Kidney (tissue), 14 donors: Measurements from ENCODE around the gene IFNGR1. TPM values are rescaled to one million over a fixed set of nuclear protein-coding genes. Genes with fewer than 3 reads are reported as not detected.

Experiments used
- DNase-seq, 5 donors: peaks; one replicate each; pipeline ENCODE4 v3.0.0-alpha.2; 2013 to 2020
- FAIRE-seq: peaks from 2 replicates; lab custom pipeline; 2012; peaks lifted over from hg19 to GRCh38; lab: Jason Lieb, UNC
- H3K27ac ChIP-seq, 2 donors: one replicate each; pipeline ENCODE4 v1.7.0; 2013; ENCODE audit warnings: low read depth in 2 of 2, low read length in 2 of 2, inconsistent platforms in 1 of 2
- H3K27me3 ChIP-seq: one replicate; pipeline ENCODE4 v1.7.1; 2013; ENCODE audit warnings: low read length, inconsistent platforms; ENCODE audit not compliant: control insufficient read depth, insufficient read depth
- H3K36me3 ChIP-seq, 3 donors: one replicate each; pipeline versions ENCODE4 v1.7.0 to v1.7.1; 2013; ENCODE audit warnings: low read length in 3 of 3, control low read depth in 1 of 3, inconsistent platforms in 1 of 3; ENCODE audit not compliant: insufficient read depth in 3 of 3, control insufficient read depth in 2 of 3
- H3K4me1 ChIP-seq, 3 donors: one replicate each; pipeline versions ENCODE4 v1.7.0 to v1.7.1; 2013; ENCODE audit warnings: low read length in 3 of 3, inconsistent platforms in 1 of 3, low read depth in 1 of 3; ENCODE audit not compliant: control insufficient read depth in 2 of 3, insufficient read depth in 2 of 3
- H3K4me3 ChIP-seq, 3 donors: one replicate each; pipeline versions ENCODE4 v1.7.0 to v1.8.1; 2013; ENCODE audit warnings: low read length in 3 of 3, control low read depth in 1 of 3, inconsistent platforms in 1 of 3
- H3K9ac ChIP-seq, 3 donors: one replicate each; pipeline versions ENCODE4 v1.7.0 to v1.7.1; 2013; ENCODE audit warnings: low read length in 3 of 3, control low read depth in 1 of 3, inconsistent platforms in 1 of 3
- H3K9me3 ChIP-seq, 3 donors: one replicate each; pipeline versions ENCODE4 v1.7.0 to v1.7.1; 2013; ENCODE audit warnings: low read length in 3 of 3, control low read depth in 1 of 3, inconsistent platforms in 1 of 3; ENCODE audit not compliant: control insufficient read depth in 2 of 3, insufficient read depth in 1 of 3
- intact Hi-C: fragments of 100-400 bp; cut with DNase I; formaldehyde crosslinking; loops from one replicate; pipeline ENCODE4 v1.11.1; 2022
- polyA plus RNA-seq: library from polyadenylated mRNA; stranded (reverse); fragments of 350-450 nt; fragmentation: Illumina TruSeq; extraction: RNeasy Lipid Tissue Mini Kit (QIAGEN cat#74804); gene quantifications from one replicate; pipeline ENCODE4 v1.2.3, GENCODE V29; 2014; ENCODE audit warnings: low read depth, low replicate concordance; ENCODE audit not compliant: insufficient read depth
- total RNA-seq: library from RNA; stranded (reverse); fragmentation: NEBNext Ultra II Directional; extraction: Animal tissue kit (Norgen Biotek cat#: 25700); gene quantifications from one replicate; pipeline ENCODE4 v1.2.1, GENCODE V29; 2021
- TF ChIP-seq, protein P1 (sequence below): IDR thresholded peaks from 3 replicates; pipeline ENCODE4 v1.5.1; 2012; ENCODE audit warnings: mild to moderate bottlenecking, moderate library complexity, borderline replicate concordance; ENCODE audit not compliant: insufficient read depth; ENCODE audit errors: extremely low read depth
- donor health status: control.
- donor health status: control.
- donor health status: control.
- donor health status: control.
- donor health status: control.
- donor health status: DM: yes; HTN: yes; CAD: no.
- donor health status: Normal renal cell carcinoma (clear cell type).

The IFNGR1 gene
- total and polyA plus RNA-seq, 2 donors from 2014 or later, result 42.8 to 94.3 TPM

DNA sequence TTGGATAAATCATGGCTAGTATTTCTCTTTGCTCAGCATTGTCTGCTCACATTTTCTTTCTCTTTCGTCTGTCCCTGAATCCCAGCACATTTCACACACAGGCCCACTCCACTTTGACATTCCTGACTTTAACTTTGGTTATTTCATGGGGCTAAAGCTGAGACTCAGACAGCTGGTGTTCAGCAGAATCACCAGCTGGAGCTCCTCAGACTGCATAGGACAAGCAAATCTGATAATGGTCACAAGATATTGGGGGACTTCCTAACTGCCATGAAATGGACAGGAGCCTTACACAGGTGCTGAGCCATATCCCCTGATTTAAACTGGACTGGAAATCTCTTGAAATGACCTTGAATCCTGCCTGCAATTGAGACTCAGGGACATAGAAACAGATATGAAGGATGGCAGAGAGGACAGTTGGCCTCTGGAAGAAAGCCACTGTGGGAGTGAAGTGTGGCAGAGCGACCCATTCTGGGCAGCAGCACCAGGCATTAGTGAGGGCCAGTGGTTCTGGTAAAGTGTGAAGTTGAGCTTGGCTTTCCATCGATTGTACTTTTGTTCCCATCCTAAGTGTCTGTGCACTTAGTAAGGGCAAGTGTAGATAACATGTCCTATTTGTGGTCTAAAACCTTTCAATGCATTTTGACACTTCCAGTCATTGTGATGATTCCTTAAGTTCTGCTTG, 10.0 kb upstream of the IFNGR1 start:
- H3K36me3 ChIP-seq, result no peaks in the 10 kb centered on the region
- TF ChIP-seq, protein P1, sequence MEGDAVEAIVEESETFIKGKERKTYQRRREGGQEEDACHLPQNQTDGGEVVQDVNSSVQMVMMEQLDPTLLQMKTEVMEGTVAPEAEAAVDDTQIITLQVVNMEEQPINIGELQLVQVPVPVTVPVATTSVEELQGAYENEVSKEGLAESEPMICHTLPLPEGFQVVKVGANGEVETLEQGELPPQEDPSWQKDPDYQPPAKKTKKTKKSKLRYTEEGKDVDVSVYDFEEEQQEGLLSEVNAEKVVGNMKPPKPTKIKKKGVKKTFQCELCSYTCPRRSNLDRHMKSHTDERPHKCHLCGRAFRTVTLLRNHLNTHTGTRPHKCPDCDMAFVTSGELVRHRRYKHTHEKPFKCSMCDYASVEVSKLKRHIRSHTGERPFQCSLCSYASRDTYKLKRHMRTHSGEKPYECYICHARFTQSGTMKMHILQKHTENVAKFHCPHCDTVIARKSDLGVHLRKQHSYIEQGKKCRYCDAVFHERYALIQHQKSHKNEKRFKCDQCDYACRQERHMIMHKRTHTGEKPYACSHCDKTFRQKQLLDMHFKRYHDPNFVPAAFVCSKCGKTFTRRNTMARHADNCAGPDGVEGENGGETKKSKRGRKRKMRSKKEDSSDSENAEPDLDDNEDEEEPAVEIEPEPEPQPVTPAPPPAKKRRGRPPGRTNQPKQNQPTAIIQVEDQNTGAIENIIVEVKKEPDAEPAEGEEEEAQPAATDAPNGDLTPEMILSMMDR, result no peak
- H3K27me3 ChIP-seq, result no peaks in the 10 kb centered on the region
- H3K9me3 ChIP-seq, result no peaks in the 10 kb centered on the region
- H3K9ac ChIP-seq, result no peak overlapping the region
- no peak for DNase-seq
- H3K27ac ChIP-seq, result no peak overlapping the region
- intact Hi-C loops, result no loop called here
- no peak overlapping the region for H3K4me3 ChIP-seq
- peaks cover 0 to 6% (median 0%) of the 10 kb centered on the region in 3 donors for H3K4me1 ChIP-seq
- no peak for FAIRE-seq

DNA sequence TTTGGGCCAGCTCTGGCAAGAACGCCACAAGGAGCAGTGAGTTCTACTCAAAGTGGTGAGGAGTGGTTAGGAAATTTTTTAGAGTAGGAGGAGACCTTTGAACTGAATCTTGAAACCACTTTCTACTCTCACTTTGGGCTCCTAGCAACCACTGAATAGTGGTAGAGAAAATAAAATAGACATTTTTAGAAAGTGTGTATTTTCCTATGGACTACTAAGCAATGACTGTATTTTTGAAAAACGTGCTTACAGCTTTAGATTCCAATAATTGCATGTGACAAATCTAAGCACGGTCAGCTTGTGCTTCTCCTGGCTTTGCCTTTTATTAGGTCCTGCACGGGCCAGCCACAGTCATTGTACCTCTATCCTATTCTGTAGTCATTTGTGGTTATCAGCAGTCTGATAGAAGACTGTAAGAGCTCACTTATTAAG, 8.7 kb upstream of the IFNGR1 start:
- no peaks in the 10 kb centered on the region for H3K36me3 ChIP-seq
- peaks cover 0 to 2% (median 0%) of the 10 kb centered on the region in 3 donors for H3K4me1 ChIP-seq
- DNase-seq (no peak), FAIRE-seq (no peak)
- intact Hi-C loops, result no loop called here
- H3K4me3 ChIP-seq, result no peak overlapping the region
- no peak overlapping the region for H3K27ac ChIP-seq
- no peaks in the 10 kb centered on the region for H3K9me3 ChIP-seq
- TF ChIP-seq, protein P1, result no peak
- no peaks in the 10 kb centered on the region for H3K27me3 ChIP-seq
- H3K9ac ChIP-seq, result no peak overlapping the region

DNA sequence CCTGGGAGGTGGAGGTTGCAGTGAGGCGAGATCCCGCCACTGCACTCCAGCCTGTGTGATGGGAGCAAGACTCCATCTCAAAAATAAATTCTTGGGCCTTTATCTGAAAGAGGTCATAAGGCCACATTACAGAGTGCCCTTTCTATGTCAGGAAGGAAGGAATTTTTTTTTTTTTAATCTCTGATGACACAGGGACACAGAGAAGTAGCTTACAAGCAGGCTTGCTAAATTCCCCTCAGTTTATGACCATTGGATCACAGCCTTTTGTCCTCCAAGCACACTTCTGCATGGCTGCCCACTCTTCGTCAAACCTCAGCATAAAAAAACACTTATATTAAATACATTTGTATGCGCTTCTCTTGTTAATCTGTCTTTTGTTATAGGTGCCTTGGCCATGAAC, 7.5 kb upstream of the IFNGR1 start:
- H3K4me1 ChIP-seq, result peaks cover 0 to 2% (median 0%) of the 10 kb centered on the region in 3 donors
- TF ChIP-seq, protein P1, result no peak
- DNase-seq (no peak), FAIRE-seq (no peak)
- no peaks in the 10 kb centered on the region for H3K9me3 ChIP-seq
- intact Hi-C loops, result no loop called here
- H3K9ac ChIP-seq, result no peak overlapping the region
- H3K36me3 ChIP-seq, result no peaks in the 10 kb centered on the region
- no peak overlapping the region for H3K27ac ChIP-seq
- no peaks in the 10 kb centered on the region for H3K27me3 ChIP-seq
- no peak overlapping the region for H3K4me3 ChIP-seq
